ENCODE results near the gene C1orf87. TPM values are rescaled to one million over a fixed set of nuclear protein-coding genes. Genes with fewer than 3 reads are reported as not detected.
A peak's percentile ranks its signal among the peaks of the same experiment; 100 is the strongest.
"Not testable (repeated sequence)": the region's sequence is repeated elsewhere in the genome, so short reads cannot be mapped to it uniquely, and the experiment has no call there.

C1orf87 gene
- total RNA-seq, 2 experiments from 2014 or later: not detected

DNA sequence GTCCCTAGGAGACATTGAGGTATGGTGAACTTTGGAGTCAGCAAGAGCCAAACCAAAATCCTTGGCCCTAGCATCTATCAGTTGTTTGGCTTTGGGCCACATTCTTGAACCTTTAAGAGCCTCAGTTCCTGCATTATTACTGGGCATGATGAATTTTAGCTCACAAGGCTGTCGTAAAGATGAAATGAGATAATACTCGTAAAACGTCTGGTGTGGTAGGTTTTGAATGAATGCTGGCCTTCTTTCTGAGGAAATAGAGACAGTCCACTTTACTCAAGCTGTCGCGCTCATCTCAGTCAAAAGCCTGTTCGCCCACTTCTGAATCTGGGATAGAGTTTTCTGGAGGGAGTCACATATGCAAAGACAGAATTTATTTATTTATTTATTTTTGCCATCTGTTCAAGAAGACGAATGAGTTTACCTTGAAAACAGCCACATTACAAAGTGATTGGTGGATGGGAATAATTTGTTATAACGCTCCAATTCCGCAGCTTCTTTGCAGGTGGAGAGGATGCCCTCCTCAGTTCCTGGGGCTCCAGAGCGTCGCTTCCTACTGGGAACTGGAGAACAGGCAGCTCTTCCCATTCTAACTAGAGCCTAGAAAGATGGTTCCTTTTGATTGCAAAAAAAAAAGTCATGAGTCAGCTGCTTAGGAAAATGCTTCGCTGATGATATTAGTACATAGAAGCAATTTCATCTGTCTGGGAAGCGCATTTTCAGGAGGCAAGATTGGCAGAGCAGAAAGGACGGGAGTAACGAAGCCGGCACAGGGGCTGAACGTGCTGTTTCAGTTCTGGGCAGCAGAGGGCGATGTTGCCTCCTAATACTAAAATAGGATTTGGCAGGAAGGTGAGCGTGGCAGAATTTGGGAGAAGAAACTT, 97.1 kb downstream of the C1orf87 start:
- H3K36me3 Mint-ChIP-seq: no peaks in the 10 kb centered on the region
- ATAC-seq (ENCODE audit: low read depth) (no peak), DNase-seq (peak; percentile 45)
- POLR2A ChIA-PET: no interaction called here
- no peak overlapping the region for H3K4me3 Mint-ChIP-seq
- no peak overlapping the region for H3K27ac Mint-ChIP-seq
- no peaks in the 10 kb centered on the region for H3K9me3 Mint-ChIP-seq
- H3K4me1 Mint-ChIP-seq: no peaks in the 10 kb centered on the region
- H3K27me3 Mint-ChIP-seq: peaks cover 6% of the 10 kb centered on the region

DNA sequence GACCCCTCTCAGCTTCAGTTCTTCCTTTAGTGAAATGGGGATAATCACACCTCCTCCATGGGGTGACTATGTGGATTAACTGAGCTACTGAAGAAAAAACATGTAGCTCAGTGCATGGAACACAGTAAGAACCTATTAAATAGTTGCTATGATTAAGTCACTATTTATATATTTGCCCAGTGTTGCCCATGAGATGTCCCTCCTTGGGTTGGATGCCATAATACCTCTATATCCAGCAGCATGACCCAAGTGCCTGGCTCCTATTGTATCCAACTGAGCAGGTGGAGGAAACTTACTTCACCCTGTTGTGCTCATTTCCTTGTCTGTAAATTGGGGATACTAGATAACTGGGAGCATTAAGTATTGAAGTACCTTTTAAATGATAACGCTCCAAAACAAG, 99.9 kb downstream of the C1orf87 start:
- H3K27me3 Mint-ChIP-seq: peaks cover 8% of the 10 kb centered on the region
- H3K4me3 Mint-ChIP-seq: no peak overlapping the region
- no peaks in the 10 kb centered on the region for H3K4me1 Mint-ChIP-seq
- no peaks in the 10 kb centered on the region for H3K9me3 Mint-ChIP-seq
- POLR2A ChIA-PET: no interaction called here
- no peaks in the 10 kb centered on the region for H3K36me3 Mint-ChIP-seq
- ATAC-seq (ENCODE audit: low read depth) (no peak), DNase-seq (no peak)
- H3K27ac Mint-ChIP-seq: no peak overlapping the region

DNA sequence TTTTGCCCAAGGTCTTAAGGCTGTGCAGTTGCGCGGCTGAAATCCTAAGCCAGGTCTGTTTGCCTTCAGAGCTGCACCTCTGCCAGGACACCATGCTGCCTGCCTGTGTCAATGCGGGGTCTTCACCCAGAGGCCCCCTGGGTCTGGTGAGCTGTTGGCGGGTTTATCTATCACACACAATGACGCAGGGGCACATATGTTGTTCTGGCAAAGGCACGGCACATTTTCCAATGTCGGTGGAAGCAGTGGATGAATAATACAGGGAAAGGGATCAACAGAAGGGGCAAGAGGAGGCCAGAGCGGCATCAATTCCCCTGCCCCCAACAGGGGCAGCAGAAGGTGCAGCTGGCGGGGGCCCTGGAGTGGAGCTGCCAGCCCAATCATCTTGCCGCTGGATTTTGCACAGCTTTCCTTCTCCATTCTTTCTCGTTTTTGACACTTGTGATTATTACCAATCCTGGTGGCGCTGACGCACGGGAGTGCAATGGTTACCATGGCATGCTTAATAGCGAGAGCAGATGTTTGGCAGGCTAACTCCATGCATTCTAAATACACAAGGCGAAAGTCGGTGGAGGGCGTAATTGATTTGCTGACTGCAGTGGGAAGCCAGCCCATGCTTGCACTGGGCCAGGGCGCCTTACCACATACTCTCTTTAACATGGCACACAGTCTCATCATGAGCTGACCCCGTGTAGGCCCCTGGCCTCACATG, 101.2 kb downstream of the C1orf87 start:
- POLR2A ChIA-PET: no interaction called here
- Mint-ChIP-seq H3K36me3 (no peaks in the 10 kb centered on the region), H3K27me3 (peaks cover 8% of the 10 kb centered on the region), H3K4me3 (no peak overlapping the region), H3K4me1 (no peaks in the 10 kb centered on the region), H3K27ac (no peak overlapping the region), H3K9me3 (no peaks in the 10 kb centered on the region)
- DNase-seq (no peak), ATAC-seq (ENCODE audit: low read depth) (no peak)

DNA sequence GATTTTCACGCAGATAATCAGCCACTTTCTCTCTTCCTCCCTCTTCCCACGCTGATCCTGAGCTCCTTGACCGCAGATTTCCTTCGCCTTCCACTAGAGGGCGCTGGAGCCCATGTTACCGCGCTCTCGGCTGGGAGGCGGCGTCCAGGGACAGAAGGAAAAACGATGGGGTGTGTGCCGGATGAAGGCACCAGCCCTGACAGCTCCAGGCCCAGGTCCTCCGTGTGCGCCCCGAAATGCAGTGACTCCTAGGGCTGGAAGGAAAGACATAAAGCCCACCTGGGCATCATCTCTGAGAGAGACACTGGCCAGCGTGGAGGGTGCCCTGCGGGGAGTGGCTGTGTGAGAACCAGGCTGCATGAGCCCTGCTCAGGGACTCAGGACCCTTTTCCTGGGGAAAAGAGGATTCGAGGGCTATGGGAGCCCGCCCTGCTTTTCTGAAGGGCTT, 102.1 kb downstream of the C1orf87 start:
- no peak for ATAC-seq (ENCODE audit: low read depth)
- H3K27ac Mint-ChIP-seq: no peak overlapping the region
- H3K4me3 Mint-ChIP-seq: no peak overlapping the region
- peak; percentile 56 for DNase-seq
- no peaks in the 10 kb centered on the region for H3K4me1 Mint-ChIP-seq
- no peaks in the 10 kb centered on the region for H3K36me3 Mint-ChIP-seq
- POLR2A ChIA-PET: no interaction called here
- H3K27me3 Mint-ChIP-seq: peaks cover 5% of the 10 kb centered on the region
- H3K9me3 Mint-ChIP-seq: no peaks in the 10 kb centered on the region

DNA sequence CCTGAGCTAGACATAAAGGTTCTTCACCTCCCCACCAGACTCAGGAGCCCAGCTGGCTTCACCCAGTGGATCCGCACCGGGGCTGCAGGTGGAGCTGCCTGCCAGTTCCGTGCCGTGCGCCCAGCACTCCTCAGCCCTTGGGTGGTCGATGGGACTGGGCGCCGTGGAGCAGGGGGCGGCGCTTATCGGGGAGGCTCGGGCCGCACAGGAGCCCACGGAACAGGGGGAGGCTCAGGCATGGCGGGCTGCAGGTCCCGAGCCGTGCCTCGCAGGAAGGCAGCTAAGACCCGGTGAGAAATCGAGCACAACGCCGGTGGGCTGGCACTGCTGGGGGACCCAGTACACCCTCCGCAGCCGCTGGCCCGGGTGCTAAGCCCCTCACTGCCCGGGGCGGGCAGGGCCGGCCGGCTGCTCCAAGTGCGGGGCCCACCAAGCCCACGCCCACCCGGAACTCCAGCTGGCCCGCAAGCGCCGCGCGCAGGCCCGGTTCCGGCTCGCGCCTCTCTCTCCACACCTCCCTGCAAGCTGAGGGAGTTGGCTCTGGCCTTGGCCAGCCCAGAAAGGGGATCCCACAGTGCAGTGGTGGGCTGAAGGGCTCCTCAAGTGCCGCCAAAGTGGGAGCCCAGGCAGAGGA, 103.9 kb downstream of the C1orf87 start:
- H3K36me3 Mint-ChIP-seq; ATAC-seq (ENCODE audit: low read depth); POLR2A ChIA-PET; H3K27me3 Mint-ChIP-seq; H3K9me3 Mint-ChIP-seq; H3K4me3 Mint-ChIP-seq; DNase-seq; H3K27ac Mint-ChIP-seq; H3K4me1 Mint-ChIP-seq: not testable (repeated sequence)

DNA sequence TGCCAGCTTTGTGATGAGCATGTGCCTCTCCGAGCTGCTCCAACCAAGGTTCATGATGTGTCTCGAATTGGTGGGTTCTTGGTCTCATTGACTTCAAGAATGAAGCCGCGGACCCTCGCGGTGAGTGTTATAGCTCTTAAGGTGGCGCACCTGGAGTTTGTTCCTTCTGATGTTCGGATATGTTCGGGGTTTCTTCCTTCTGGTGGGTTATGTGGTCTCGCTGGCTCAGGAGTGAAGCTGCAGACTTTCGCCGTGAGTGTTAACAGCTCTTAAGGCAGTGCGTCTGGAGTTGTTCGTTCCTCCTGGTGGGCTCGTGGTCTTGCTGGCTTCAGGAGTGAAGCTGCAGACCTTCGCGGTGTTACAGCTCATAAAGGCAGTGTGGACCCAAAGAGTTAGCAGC, 104.8 kb downstream of the C1orf87 start:
- DNase-seq; POLR2A ChIA-PET; H3K27me3 Mint-ChIP-seq; H3K4me3 Mint-ChIP-seq; H3K9me3 Mint-ChIP-seq; H3K4me1 Mint-ChIP-seq; H3K27ac Mint-ChIP-seq; ATAC-seq (ENCODE audit: low read depth); H3K36me3 Mint-ChIP-seq: not testable (repeated sequence)

DNA sequence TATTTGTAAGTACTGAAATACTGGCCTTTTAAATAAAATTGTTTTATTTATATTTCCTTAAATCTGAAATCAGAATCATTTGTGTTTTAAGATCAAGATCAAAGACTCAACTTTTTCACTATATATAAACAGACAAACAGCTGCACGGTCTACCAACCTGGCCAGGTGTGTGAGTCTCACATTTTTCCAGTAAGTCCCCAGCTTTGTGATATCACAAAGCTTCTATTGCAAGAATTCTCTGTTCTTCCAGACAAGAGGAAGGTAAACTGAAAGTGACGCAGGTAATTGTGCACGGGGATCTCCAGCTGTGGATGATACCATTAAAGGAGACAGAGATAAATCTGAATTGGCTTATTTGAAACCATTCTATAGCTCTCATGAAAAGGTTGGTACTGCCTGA, 105.8 kb downstream of the C1orf87 start:
- Mint-ChIP-seq H3K4me1 (no peaks in the 10 kb centered on the region), H3K4me3 (no peak overlapping the region), H3K9me3 (no peaks in the 10 kb centered on the region), H3K27ac (no peak overlapping the region), H3K36me3 (no peaks in the 10 kb centered on the region), H3K27me3 (peaks cover 9% of the 10 kb centered on the region)
- ATAC-seq (ENCODE audit: low read depth) (no peak), DNase-seq (no peak)
- POLR2A ChIA-PET: no interaction called here

DNA sequence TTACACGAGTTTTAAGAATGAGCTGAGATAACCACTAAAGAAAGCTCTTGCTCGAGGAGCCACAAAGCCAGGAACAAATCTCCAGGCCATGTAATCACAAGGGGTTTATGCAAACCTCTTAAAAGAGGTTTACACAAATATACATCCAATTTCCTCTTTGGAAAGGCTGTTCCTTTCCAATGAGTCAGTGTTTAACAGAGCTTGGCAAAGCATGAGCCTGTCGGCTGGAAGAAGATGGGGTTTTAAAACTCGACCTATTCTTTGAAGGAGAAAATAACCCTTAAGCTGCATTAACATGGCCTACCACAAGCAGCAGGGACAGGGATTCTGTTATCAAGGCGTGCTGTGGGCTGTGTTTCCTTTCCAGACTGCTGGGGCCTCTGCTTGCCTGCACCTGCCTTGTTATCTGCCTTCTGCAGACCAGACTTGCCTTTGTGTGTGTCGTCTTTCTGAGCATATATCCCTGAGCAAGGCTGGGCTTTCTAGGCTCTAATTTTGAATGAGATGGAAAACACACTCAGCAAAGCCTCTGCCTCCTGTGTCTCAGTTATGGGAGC, 106.4 kb downstream of the C1orf87 start:
- POLR2A ChIA-PET: no interaction called here
- no peak overlapping the region for H3K27ac Mint-ChIP-seq
- no peaks in the 10 kb centered on the region for H3K4me1 Mint-ChIP-seq
- no peak for DNase-seq
- no peaks in the 10 kb centered on the region for H3K36me3 Mint-ChIP-seq
- peaks cover 11% of the 10 kb centered on the region for H3K27me3 Mint-ChIP-seq
- H3K4me3 Mint-ChIP-seq: no peak overlapping the region
- H3K9me3 Mint-ChIP-seq: no peaks in the 10 kb centered on the region
- no peak for ATAC-seq (ENCODE audit: low read depth)

DNA sequence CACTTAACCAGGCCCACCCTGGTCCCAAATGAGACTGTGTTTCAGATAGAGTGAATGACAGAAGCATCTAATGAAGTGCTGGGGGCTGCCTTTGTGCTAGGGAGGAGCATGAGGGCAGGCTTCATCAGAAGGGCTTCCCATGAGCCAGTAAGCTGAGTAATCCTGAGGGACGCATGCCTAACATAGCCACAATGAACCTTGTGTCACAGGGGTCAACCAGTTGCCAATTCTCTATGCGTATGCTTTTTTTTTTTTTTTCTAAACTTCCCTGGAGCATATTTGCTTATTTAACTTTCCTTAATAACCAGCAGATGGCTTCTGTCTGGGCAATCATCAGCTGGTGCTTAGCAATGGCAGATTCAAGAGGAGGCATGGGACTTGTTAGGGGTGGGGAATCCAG, 121.5 kb downstream of the C1orf87 start:
- Mint-ChIP-seq H3K4me3 (no peak overlapping the region), H3K4me1 (no peaks in the 10 kb centered on the region), H3K36me3 (no peaks in the 10 kb centered on the region), H3K27ac (no peak overlapping the region), H3K27me3 (peaks cover 6% of the 10 kb centered on the region), H3K9me3 (no peaks in the 10 kb centered on the region)
- DNase-seq (no peak), ATAC-seq (ENCODE audit: low read depth) (no peak)
- POLR2A ChIA-PET: no interaction called here

DNA sequence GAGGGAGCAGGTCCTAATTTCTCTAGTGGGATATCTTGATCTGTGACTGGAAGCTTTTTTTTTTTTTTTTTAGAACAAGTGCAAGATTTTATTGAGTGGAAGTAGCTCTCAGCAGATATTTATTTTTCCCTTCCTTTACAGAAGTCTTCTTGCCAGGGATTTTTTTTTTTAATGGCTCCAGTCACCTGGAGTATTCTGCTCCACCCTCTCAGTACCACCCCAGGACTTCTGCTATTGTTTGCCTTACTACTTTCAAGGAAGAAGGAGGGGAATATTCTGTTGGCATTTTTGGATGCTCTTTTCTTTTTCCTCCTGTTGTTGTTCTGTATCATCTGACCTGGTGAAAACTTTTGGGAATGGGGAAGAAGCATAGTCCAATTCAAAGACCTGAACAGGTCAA, 123.9 kb downstream of the C1orf87 start:
- ATAC-seq (ENCODE audit: low read depth) (no peak), DNase-seq (no peak)
- Mint-ChIP-seq H3K36me3 (no peaks in the 10 kb centered on the region), H3K9me3 (no peaks in the 10 kb centered on the region), H3K4me3 (no peak overlapping the region), H3K27ac (no peak overlapping the region), H3K4me1 (no peaks in the 10 kb centered on the region), H3K27me3 (peaks cover 6% of the 10 kb centered on the region)
- POLR2A ChIA-PET: no interaction called here

DNA sequence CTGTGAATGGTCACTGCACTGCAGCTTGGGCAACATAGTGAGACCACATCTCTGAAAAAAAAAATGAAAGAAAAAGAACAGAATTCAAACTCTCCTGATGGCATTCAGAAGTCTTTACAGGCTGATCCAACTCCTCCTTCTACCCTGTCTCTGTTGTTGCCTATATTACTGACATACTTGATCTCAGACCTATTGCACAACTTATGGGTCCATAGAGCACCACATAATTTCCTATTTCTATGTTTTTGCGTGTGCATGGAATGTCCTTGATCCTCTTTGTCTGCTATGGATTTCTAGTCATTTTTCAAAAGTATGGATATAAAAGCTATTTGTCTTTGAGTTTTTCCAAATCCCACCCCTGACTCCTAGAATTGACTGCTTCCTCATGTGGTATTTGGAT, 124.6 kb downstream of the C1orf87 start:
- POLR2A ChIA-PET: no interaction called here
- Mint-ChIP-seq H3K4me3 (no peak overlapping the region), H3K27ac (no peak overlapping the region), H3K4me1 (no peaks in the 10 kb centered on the region), H3K9me3 (no peaks in the 10 kb centered on the region), H3K36me3 (no peaks in the 10 kb centered on the region), H3K27me3 (peaks cover 4% of the 10 kb centered on the region)
- DNase-seq (no peak), ATAC-seq (ENCODE audit: low read depth) (no peak)

DNA sequence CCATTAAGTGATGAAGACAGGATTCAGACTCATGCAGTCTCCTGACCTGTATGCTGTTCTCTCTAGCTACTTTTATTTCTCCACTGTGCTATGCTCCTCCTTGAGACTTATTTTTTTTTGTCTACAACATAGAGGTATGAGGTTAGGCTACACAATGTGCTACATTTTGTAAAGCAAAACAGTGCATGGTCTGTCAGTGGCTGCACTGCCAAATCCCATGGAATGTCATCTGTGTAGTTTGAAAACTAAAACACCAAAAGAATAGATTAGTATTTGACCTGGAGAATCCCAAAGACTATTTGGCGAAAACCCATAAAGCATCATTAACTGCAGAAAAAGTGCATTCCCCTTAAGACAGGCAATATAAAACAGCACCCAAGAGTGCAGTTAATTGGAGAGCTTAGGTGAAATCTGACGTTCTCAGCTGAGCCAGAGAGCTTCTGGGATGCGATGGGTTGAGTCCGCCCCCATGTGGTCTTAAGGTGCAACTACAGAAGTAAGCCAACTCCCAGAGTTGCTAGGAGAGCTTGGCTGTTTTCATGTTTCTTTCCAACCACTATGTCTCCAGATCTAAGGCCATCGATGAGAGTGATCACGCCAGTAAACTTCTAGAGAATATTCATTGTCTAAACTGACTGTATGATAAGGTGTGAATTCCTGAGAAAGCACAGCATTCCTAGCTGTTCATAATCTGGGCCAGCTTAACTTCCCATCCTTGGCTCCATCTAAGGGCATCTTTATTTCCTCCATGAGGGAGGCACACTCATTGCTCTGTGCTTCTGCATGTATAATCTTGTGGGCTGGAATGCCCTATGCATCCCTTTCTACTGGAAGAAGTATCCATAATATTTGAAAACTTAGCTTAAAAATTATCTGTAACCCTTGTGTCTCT, 126.3 kb downstream of the C1orf87 start:
- Mint-ChIP-seq H3K4me3 (no peak overlapping the region), H3K27ac (no peak overlapping the region)
- POLR2A ChIA-PET: no interaction called here

DNA sequence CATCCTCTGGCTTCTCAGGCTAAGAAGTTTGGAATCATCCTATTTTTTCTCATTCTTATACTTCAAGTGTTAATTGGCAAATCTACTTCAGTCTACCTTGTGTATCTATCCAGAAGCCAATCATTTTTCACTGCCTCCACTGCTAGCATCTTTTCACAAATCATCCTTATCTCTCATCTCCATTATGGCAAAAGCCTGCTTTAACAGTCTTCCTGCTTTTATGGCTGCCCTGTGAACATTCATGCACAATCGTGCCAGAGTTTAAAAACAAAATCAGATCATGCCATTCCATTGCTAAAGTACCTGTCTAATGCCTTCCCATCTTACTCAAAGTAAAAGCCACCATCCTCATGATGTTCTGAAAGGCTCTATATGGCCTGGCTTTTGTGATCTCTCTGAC, 127.8 kb downstream of the C1orf87 start:
- H3K36me3 Mint-ChIP-seq: no peaks in the 10 kb centered on the region
- no peak overlapping the region for H3K4me3 Mint-ChIP-seq
- no peaks in the 10 kb centered on the region for H3K4me1 Mint-ChIP-seq
- DNase-seq (no peak), ATAC-seq (ENCODE audit: low read depth) (no peak)
- no peak overlapping the region for H3K27ac Mint-ChIP-seq
- H3K27me3 Mint-ChIP-seq: peaks cover 7% of the 10 kb centered on the region
- no peaks in the 10 kb centered on the region for H3K9me3 Mint-ChIP-seq
- POLR2A ChIA-PET: no interaction called here

More for the DNA sequence above, 126.3 kb downstream of the C1orf87 start:
- Mint-ChIP-seq H3K27me3 (peaks cover 7% of the 10 kb centered on the region), H3K9me3 (no peaks in the 10 kb centered on the region), H3K4me1 (no peaks in the 10 kb centered on the region), H3K36me3 (no peaks in the 10 kb centered on the region)
- DNase-seq (no peak), ATAC-seq (ENCODE audit: low read depth) (peak; percentile 76)

Data from activated naive CD8-positive, alpha-beta T cell treated with anti-CD3 and anti-CD28 coated beads, Interleukin-2, amount 10 ng/mL, durations not matched to agents 7 days and 5 days (primary cell).